MM.1S (cell line): ENCODE data around the gene ANXA6.

Source experiments
- EZH2 ChIP-seq: fragments of 300-600 bp; sonication (generic); optimal IDR thresholded peaks from 2 replicates; pipeline ENCODE3; 2017; ENCODE audit warnings: low read depth, mild to moderate bottlenecking, antibody characterized with exemption, low read length, mixed read lengths
- EZH2phosphoT487 ChIP-seq: fragments of 300-600 bp; sonication (generic); IDR thresholded peaks from 2 replicates; pipeline ENCODE4 v1.6.1; 2018; ENCODE audit warnings: antibody characterized with exemption, low read length
- TF ChIP-seq, protein P1 (sequence below): fragments of 300-600 bp; sonication (generic); IDR thresholded peaks from 2 replicates; pipeline ENCODE4 v1.5.1; 2016; ENCODE audit warnings: antibody characterized with exemption, low read length, mixed read lengths

DNA sequence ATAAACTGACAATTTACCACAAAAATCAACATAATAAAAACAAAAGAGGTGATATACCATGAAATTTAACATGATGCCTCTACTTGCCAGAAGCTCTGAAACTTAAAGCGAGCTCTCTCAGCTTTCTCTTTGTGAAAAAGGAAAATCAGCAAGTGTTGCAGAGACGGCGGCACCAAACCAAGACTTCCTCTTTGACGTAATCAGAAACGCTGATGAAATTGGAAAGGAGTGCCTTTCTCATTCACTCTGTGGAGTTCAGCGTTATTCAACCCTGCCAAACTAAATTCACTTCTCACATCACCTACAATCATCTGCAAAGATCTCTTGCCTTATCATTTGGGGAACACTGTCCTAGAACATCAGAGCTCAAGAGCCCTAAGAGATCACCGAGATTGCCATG, 32.2 kb downstream of the ANXA6 start:
- TF ChIP-seq, protein P1, sequence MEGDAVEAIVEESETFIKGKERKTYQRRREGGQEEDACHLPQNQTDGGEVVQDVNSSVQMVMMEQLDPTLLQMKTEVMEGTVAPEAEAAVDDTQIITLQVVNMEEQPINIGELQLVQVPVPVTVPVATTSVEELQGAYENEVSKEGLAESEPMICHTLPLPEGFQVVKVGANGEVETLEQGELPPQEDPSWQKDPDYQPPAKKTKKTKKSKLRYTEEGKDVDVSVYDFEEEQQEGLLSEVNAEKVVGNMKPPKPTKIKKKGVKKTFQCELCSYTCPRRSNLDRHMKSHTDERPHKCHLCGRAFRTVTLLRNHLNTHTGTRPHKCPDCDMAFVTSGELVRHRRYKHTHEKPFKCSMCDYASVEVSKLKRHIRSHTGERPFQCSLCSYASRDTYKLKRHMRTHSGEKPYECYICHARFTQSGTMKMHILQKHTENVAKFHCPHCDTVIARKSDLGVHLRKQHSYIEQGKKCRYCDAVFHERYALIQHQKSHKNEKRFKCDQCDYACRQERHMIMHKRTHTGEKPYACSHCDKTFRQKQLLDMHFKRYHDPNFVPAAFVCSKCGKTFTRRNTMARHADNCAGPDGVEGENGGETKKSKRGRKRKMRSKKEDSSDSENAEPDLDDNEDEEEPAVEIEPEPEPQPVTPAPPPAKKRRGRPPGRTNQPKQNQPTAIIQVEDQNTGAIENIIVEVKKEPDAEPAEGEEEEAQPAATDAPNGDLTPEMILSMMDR = no peak
- TF ChIP-seq EZH2 (no peak), EZH2phosphoT487 (no peak)
